H9 (cell line): ENCODE measurements around the gene ERC1. TPM values are rescaled to one million over a fixed set of nuclear protein-coding genes. Genes with fewer than 3 reads are reported as not detected.

ENCODE experiments used
- DNase-seq: peaks from one replicate; pipeline ENCODE4 v3.0.0-alpha.2; 2017
- H2AFZ ChIP-seq: one replicate; pipeline ENCODE4 v1.6.1; 2013; ENCODE audit warnings: mild to moderate bottlenecking, low read length, control low read depth, moderate library complexity
- H2AK5ac ChIP-seq: 2 replicates; pipeline ENCODE4 v1.6.1; 2013; ENCODE audit warnings: low read length, control low read depth, mixed read lengths; ENCODE audit not compliant: insufficient read length
- H2BK120ac ChIP-seq: one replicate; pipeline ENCODE4 v1.6.1; 2013; ENCODE audit warnings: low read depth, mild to moderate bottlenecking, low read length, control low read depth, inconsistent platforms; ENCODE audit not compliant: poor library complexity, severe bottlenecking
- H2BK12ac ChIP-seq: 2 replicates; pipeline ENCODE4 v1.6.1; 2013; ENCODE audit warnings: low read length, control low read depth, mixed read lengths, low read depth; ENCODE audit not compliant: insufficient read length
- H2BK15ac ChIP-seq: 2 replicates; pipeline ENCODE4 v1.6.1; 2013; ENCODE audit warnings: low read depth, low read length, control low read depth
- H2BK20ac ChIP-seq: one replicate; pipeline ENCODE4 v1.6.1; 2013; ENCODE audit warnings: low read depth, mild to moderate bottlenecking, low read length, control low read depth, inconsistent platforms; ENCODE audit not compliant: poor library complexity, severe bottlenecking
- H2BK5ac ChIP-seq: 2 replicates; pipeline ENCODE4 v1.6.1; 2013; ENCODE audit warnings: low read length, control low read depth, mixed read lengths; ENCODE audit not compliant: insufficient read length
- H3K14ac ChIP-seq: 2 replicates; pipeline ENCODE4 v1.6.1; 2013; ENCODE audit warnings: low read length, control low read depth; ENCODE audit not compliant: insufficient read depth
- H3K18ac ChIP-seq: 2 replicates; pipeline ENCODE4 v1.6.1; 2013; ENCODE audit warnings: low read depth, mild to moderate bottlenecking, mixed read lengths, low read length, control low read depth; ENCODE audit not compliant: insufficient read length
- H3K23ac ChIP-seq: 2 replicates; pipeline ENCODE4 v1.6.1; 2013; ENCODE audit warnings: low read length, control low read depth, mixed read lengths, low read depth; ENCODE audit not compliant: insufficient read length
- H3K23me2 ChIP-seq: 2 replicates; pipeline ENCODE4 v1.6.1; 2013; ENCODE audit warnings: low read depth, mild to moderate bottlenecking, mixed read lengths, low read length, control low read depth; ENCODE audit not compliant: insufficient read length, poor library complexity, severe bottlenecking
- H3K27ac ChIP-seq: 2 replicates; pipeline ENCODE4 v1.5.1; 2013; ENCODE audit warnings: low read length, control low read depth, mixed read lengths, low read depth; ENCODE audit not compliant: insufficient read length
- H3K27me3 ChIP-seq: 2 replicates; pipeline ENCODE4 v1.6.1; 2013; ENCODE audit warnings: low read length, control low read depth, inconsistent platforms; ENCODE audit not compliant: insufficient read depth
- H3K4ac ChIP-seq: 2 replicates; pipeline ENCODE4 v1.6.1; 2013; ENCODE audit warnings: low read depth, mild to moderate bottlenecking, control low read depth, inconsistent platforms, low read length, moderate library complexity
- H3K4me1 ChIP-seq: 2 replicates; pipeline ENCODE4 v1.6.1; 2013; ENCODE audit warnings: low read length, control low read depth, inconsistent platforms; ENCODE audit not compliant: insufficient read depth
- H3K4me2 ChIP-seq: 2 replicates; pipeline ENCODE4 v1.6.1; 2013; ENCODE audit warnings: low read length, control low read depth, mixed read lengths; ENCODE audit not compliant: insufficient read length, insufficient read depth
- H3K56ac ChIP-seq: 2 replicates; pipeline ENCODE4 v1.6.1; 2013; ENCODE audit warnings: low read depth, mild to moderate bottlenecking, mixed read lengths, low read length, control low read depth; ENCODE audit not compliant: insufficient read length
- H3K79me1 ChIP-seq: 2 replicates; pipeline ENCODE4 v1.6.1; 2013; ENCODE audit warnings: low read depth, mild to moderate bottlenecking, moderate library complexity, low read length, control low read depth, inconsistent platforms; ENCODE audit not compliant: insufficient read depth, poor library complexity, severe bottlenecking
- H3K79me2 ChIP-seq: 2 replicates; pipeline ENCODE4 v1.6.1; 2013; ENCODE audit warnings: low read length, control low read depth, inconsistent platforms; ENCODE audit not compliant: insufficient read depth
- H3K9ac ChIP-seq: 2 replicates; pipeline ENCODE4 v1.6.1; 2013; ENCODE audit warnings: low read length, control low read depth, mixed read lengths; ENCODE audit not compliant: insufficient read length; ENCODE audit errors: extremely low read depth
- H3K9me3 ChIP-seq: one replicate; pipeline ENCODE4 v1.6.1; 2013; ENCODE audit warnings: low read depth, low read length, inconsistent platforms; ENCODE audit not compliant: control insufficient read depth
- H3T11ph ChIP-seq: one replicate; pipeline ENCODE4 v1.6.1; 2013; ENCODE audit warnings: mild to moderate bottlenecking, low read length, control low read depth, inconsistent platforms
- H4K20me1 ChIP-seq: one replicate; pipeline ENCODE4 v1.6.1; 2013; ENCODE audit not compliant: control insufficient read depth, insufficient read length, insufficient read depth
- H4K5ac ChIP-seq: 2 replicates; pipeline ENCODE4 v1.6.1; 2013; ENCODE audit warnings: low read depth, mild to moderate bottlenecking, mixed read lengths, low read length, control low read depth; ENCODE audit not compliant: insufficient read length
- H4K8ac ChIP-seq: replicated peaks from 2 replicates; pipeline ENCODE4 v1.6.1; 2013; ENCODE audit warnings: low read length, control low read depth, mixed read lengths, low read depth; ENCODE audit not compliant: insufficient read length
- H4K91ac ChIP-seq: 2 replicates; pipeline ENCODE4 v1.6.1; 2013; ENCODE audit warnings: low read depth, mild to moderate bottlenecking, moderate library complexity, mixed read lengths, low read length, control low read depth; ENCODE audit not compliant: insufficient read length
- H3K27ac Mint-ChIP-seq, 3 experiments: 2 replicates in 2 of 3; 3 replicates in 1 of 3; pipeline ENCODE4 v1.8.0; 2020 to 2021; ENCODE audit warnings: mixed read lengths in 3 of 3, mild to moderate bottlenecking in 1 of 3, moderate library complexity in 1 of 3
- H3K27me3 Mint-ChIP-seq: 2 replicates; pipeline ENCODE4 v1.8.0; 2021; ENCODE audit warnings: low read depth, mild to moderate bottlenecking, moderate library complexity, mixed read lengths
- H3K36me3 Mint-ChIP-seq, 3 experiments: 2 replicates in 2 of 3; 3 replicates in 1 of 3; pipeline ENCODE4 v1.8.0; 2020 to 2021; ENCODE audit warnings: low read depth in 3 of 3, mixed read lengths in 3 of 3; ENCODE audit not compliant: insufficient read depth in 1 of 3
- H3K4me1 Mint-ChIP-seq, 2 experiments: 2 replicates each; pipeline ENCODE4 v1.8.0; 2020; ENCODE audit warnings: mixed read lengths in 2 of 2
- H3K4me3 Mint-ChIP-seq, 2 experiments: 2 replicates in 1 of 2; 3 replicates in 1 of 2; pipeline ENCODE4 v1.8.0; 2020 to 2021; ENCODE audit warnings: mild to moderate bottlenecking in 2 of 2, mixed read lengths in 2 of 2, moderate library complexity in 1 of 2
- H3K9me3 Mint-ChIP-seq, 2 experiments: 2 replicates in 1 of 2; 3 replicates in 1 of 2; pipeline ENCODE4 v1.8.0; 2020; ENCODE audit warnings: mild to moderate bottlenecking in 2 of 2, mixed read lengths in 2 of 2, moderate library complexity in 1 of 2
- WGBS: extraction: QIAGEN DNeasy Blood & Tissue Kit; methylation state at CpG from one replicate; pipeline ENCODE4 v1.1.7; 2013; ENCODE audit warnings: missing lambda C conversion rate, low lambda C conversion rate, mixed read lengths; ENCODE audit not compliant: insufficient read length; ENCODE audit errors: extremely low coverage; 5-methylcytosine and 5-hydroxymethylcytosine counted together
- total RNA-seq: library from RNA; stranded (reverse); gene quantifications from 2 replicates; pipeline ENCODE4 v1.2.1, GENCODE V29; 2021
- TF ChIP-seq, protein P1 (sequence below): fragments of 200-600 bp; sonication (generic); conservative IDR thresholded peaks from 3 replicates; pipeline ENCODE4 v1.8.0; 2021; ENCODE audit warnings: antibody characterized with exemption, mild to moderate bottlenecking

ERC1 gene
- total RNA-seq, 1 experiment from 2014 or later: 51.2 TPM

DNA sequence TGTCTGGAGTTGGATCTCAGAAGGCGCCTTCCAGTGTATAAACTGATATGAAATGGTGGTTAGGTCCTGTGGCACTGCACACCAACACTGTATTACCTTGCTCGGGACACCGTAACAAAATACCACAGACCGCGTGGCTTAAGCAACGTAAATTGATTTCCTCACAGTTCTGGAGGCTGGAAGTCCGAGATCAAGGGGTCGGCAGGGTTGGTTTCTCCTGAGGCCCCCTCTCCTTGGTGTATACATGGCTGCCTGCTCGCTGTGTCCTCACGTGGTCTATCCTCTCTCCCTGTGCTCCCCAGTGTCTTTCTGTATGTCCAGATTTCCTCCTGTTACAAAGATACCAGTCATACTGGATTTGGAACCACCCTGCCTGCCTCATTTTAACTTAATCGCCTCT is 475.0 kb downstream of the ERC1 start:
- H3K27ac ChIP-seq: no peak overlapping the region
- no peak overlapping the region; the same call in 1 of the 2 replicates for H3K14ac ChIP-seq
- H3K79me2 ChIP-seq: no peaks in the 10 kb centered on the region
- H2BK120ac ChIP-seq: no peak overlapping the region
- H3K79me1 ChIP-seq: no peaks in the 10 kb centered on the region
- Mint-ChIP-seq H3K36me3 (peaks cover 4 to 17% (median 15%) of the 10 kb centered on the region in 3 experiments), H3K27me3 (no peaks in the 10 kb centered on the region; the same call in 1 of the 2 replicates), H3K4me1 (peaks cover 5 to 15% of the 10 kb centered on the region in 2 experiments; a peak in 3 of 4 replicates), H3K4me3 (no peak overlapping the region), H3K9me3 (peaks cover 3 to 10% of the 10 kb centered on the region in 2 experiments; a peak in 4 of 5 replicates), H3K27ac (peak overlapping the region in 1 of 3 experiments; percentile 62; a peak in 2 of 7 replicates)
- H3K9me3 ChIP-seq: no peaks in the 10 kb centered on the region
- H2BK20ac ChIP-seq: no peak overlapping the region
- no CpG with 5 or more reads among the region's 11 CpGs for WGBS
- no peak overlapping the region for H4K91ac ChIP-seq
- no peak overlapping the region for H4K5ac ChIP-seq
- H4K8ac ChIP-seq: no peak overlapping the region
- H3K4me2 ChIP-seq: no peak overlapping the region
- no peak overlapping the region for H3K23ac ChIP-seq
- H3K23me2 ChIP-seq: no peaks in the 10 kb centered on the region
- TF ChIP-seq, protein P1, sequence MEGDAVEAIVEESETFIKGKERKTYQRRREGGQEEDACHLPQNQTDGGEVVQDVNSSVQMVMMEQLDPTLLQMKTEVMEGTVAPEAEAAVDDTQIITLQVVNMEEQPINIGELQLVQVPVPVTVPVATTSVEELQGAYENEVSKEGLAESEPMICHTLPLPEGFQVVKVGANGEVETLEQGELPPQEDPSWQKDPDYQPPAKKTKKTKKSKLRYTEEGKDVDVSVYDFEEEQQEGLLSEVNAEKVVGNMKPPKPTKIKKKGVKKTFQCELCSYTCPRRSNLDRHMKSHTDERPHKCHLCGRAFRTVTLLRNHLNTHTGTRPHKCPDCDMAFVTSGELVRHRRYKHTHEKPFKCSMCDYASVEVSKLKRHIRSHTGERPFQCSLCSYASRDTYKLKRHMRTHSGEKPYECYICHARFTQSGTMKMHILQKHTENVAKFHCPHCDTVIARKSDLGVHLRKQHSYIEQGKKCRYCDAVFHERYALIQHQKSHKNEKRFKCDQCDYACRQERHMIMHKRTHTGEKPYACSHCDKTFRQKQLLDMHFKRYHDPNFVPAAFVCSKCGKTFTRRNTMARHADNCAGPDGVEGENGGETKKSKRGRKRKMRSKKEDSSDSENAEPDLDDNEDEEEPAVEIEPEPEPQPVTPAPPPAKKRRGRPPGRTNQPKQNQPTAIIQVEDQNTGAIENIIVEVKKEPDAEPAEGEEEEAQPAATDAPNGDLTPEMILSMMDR: no peak
- no peak overlapping the region for H3K18ac ChIP-seq
- no peaks in the 10 kb centered on the region for H4K20me1 ChIP-seq
- DNase-seq: no peak
- no peak overlapping the region; the same call in 1 of the 2 replicates for H3K4ac ChIP-seq
- no peak overlapping the region for H2AFZ ChIP-seq
- no peak overlapping the region for H2AK5ac ChIP-seq
- H3K4me1 ChIP-seq: no peaks in the 10 kb centered on the region
- H3K27me3 ChIP-seq: no peaks in the 10 kb centered on the region
- H3K56ac ChIP-seq: no peak overlapping the region
- H2BK15ac ChIP-seq: no peak overlapping the region
- no peak overlapping the region for H3K9ac ChIP-seq
- no peak overlapping the region for H3T11ph ChIP-seq
- H2BK12ac ChIP-seq: no peak overlapping the region
- no peak overlapping the region for H2BK5ac ChIP-seq
